GM23338 (cell line): ENCODE measurements around the gene C3orf49. TPM values are rescaled to one million over a fixed set of nuclear protein-coding genes. Genes with fewer than 3 reads are reported as not detected.

Experiments
- ATAC-seq: fragments of 200-7000 bp; cut with Tn5 transposase; 3 replicates; pipeline ENCODE4 v1.9.1; 2020
- DNase-seq: peaks from one replicate; pipeline ENCODE4 v3.0.0-alpha.2; 2015; ENCODE audit warnings: low spot score
- H2AFZ ChIP-seq: fragments of 200-600 bp; sonication (generic); 2 replicates; pipeline ENCODE4 v1.8.0; 2016; ENCODE audit warnings: antibody characterized with exemption, mild to moderate bottlenecking, moderate library complexity
- H3F3A ChIP-seq: fragments of 200-600 bp; sonication (generic); replicated peaks from 2 replicates; pipeline ENCODE4 v1.8.0; 2017; ENCODE audit warnings: antibody characterized with exemption, mixed run types, low read depth
- H3K27ac ChIP-seq: fragments of 200-600 bp; sonication (generic); 2 replicates; pipeline ENCODE4 v1.6.1; 2016; ENCODE audit warnings: low read depth
- H3K27me3 ChIP-seq: fragments of 200-600 bp; sonication (generic); 2 replicates; pipeline ENCODE4 v1.8.0; 2016; ENCODE audit warnings: mild to moderate bottlenecking, mixed run types, moderate library complexity; ENCODE audit not compliant: insufficient read depth
- H3K36me3 ChIP-seq: fragments of 200-600 bp; sonication (generic); 2 replicates; pipeline ENCODE4 v1.8.0; 2016; ENCODE audit warnings: mild to moderate bottlenecking; ENCODE audit not compliant: insufficient read depth
- H3K4me1 ChIP-seq: fragments of 200-600 bp; sonication (generic); 2 replicates; pipeline ENCODE4 v1.8.0; 2016; ENCODE audit warnings: mild to moderate bottlenecking, moderate library complexity; ENCODE audit not compliant: insufficient read depth
- H3K4me2 ChIP-seq: fragments of 200-600 bp; sonication (generic); 2 replicates; pipeline ENCODE4 v1.7.1; 2017; ENCODE audit warnings: mixed run types
- H3K4me3 ChIP-seq: fragments of 200-600 bp; sonication (generic); 2 replicates; pipeline ENCODE4 v1.6.1; 2016; ENCODE audit warnings: mixed run types
- H3K79me2 ChIP-seq: fragments of 200-600 bp; sonication (generic); replicated peaks from 2 replicates; pipeline ENCODE4 v1.8.0; 2017; ENCODE audit warnings: mild to moderate bottlenecking; ENCODE audit not compliant: insufficient read depth
- H3K9me2 ChIP-seq: fragments of 200-600 bp; sonication (generic); 2 replicates; pipeline ENCODE4 v1.8.0; 2017; ENCODE audit not compliant: insufficient read depth
- H4K20me1 ChIP-seq: fragments of 200-600 bp; sonication (generic); replicated peaks from 2 replicates; pipeline ENCODE4 v1.8.0; 2017; ENCODE audit warnings: mild to moderate bottlenecking; ENCODE audit not compliant: insufficient read depth
- H3K27ac Mint-ChIP-seq: 2 replicates; pipeline ENCODE4 v1.8.0; 2020; ENCODE audit warnings: inconsistent platforms, mild to moderate bottlenecking, moderate library complexity, mixed read lengths
- H3K27me3 Mint-ChIP-seq: 3 replicates; pipeline ENCODE4 v1.8.0; 2022; ENCODE audit warnings: low read depth, mild to moderate bottlenecking, moderate library complexity, mixed read lengths, inconsistent platforms; ENCODE audit not compliant: insufficient read depth, poor library complexity
- H3K36me3 Mint-ChIP-seq: 3 replicates; pipeline ENCODE4 v1.8.0; 2021; ENCODE audit warnings: low read depth, mild to moderate bottlenecking, inconsistent platforms, moderate library complexity, mixed read lengths
- H3K4me1 Mint-ChIP-seq: 3 replicates; pipeline ENCODE4 v1.8.0; 2020; ENCODE audit warnings: mild to moderate bottlenecking, inconsistent platforms, mixed read lengths
- H3K4me3 Mint-ChIP-seq: 3 replicates; pipeline ENCODE4 v1.8.0; 2021; ENCODE audit warnings: moderate library complexity, mild to moderate bottlenecking, inconsistent platforms, mixed read lengths
- H3K9me3 Mint-ChIP-seq: 3 replicates; pipeline ENCODE4 v1.8.0; 2020; ENCODE audit warnings: moderate library complexity, mild to moderate bottlenecking, inconsistent platforms, mixed read lengths
- EZH2 ChIP-seq: fragments of 200-600 bp; sonication (generic); IDR thresholded peaks from one replicate; pipeline ENCODE4 v1.8.0; 2017; ENCODE audit warnings: antibody characterized with exemption, mild to moderate bottlenecking, low read depth; ENCODE audit not compliant: unreplicated experiment
- JUNB ChIP-seq: IDR thresholded peaks from one replicate; pipeline ENCODE4 v1.6.1; 2016; ENCODE audit warnings: antibody characterized with exemption; ENCODE audit not compliant: unreplicated experiment
- POLR2AphosphoS5 ChIP-seq: IDR thresholded peaks from 2 replicates; pipeline ENCODE4 v1.6.1; 2016; ENCODE audit warnings: antibody characterized with exemption, low read depth
- STAT1 ChIP-seq: IDR thresholded peaks from one replicate; pipeline ENCODE4 v1.6.1; 2016; ENCODE audit warnings: antibody characterized with exemption; ENCODE audit not compliant: unreplicated experiment
- ZNF114 ChIP-seq: fragments of 250-450 bp; sonication (Bioruptor Pico); IDR thresholded peaks from 2 replicates; pipeline ENCODE4 v1.5.0; 2020; ENCODE audit warnings: mild to moderate bottlenecking, moderate library complexity
- ZNF331 ChIP-seq: fragments of 250-450 bp; sonication (Bioruptor Pico); IDR thresholded peaks from 2 replicates; pipeline ENCODE4 v1.5.0; 2020; ENCODE audit warnings: low read depth, mild to moderate bottlenecking, moderate library complexity
- polyA plus RNA-seq: library from polyadenylated mRNA; unstranded; fragments of >200 nt; fragmentation: Nextera tagmentation; extraction: Ambion mirVana; gene quantifications from 2 replicates; pipeline ENCODE4 v1.2.1, GENCODE V29; 2016
- total RNA-seq: library from RNA; depleted of rRNA; stranded (reverse); fragments of >200 nt; shearing (Covaris generic); gene quantifications from 2 replicates; pipeline ENCODE4 v1.2.3, GENCODE V29; 2014
- TF ChIP-seq, protein P1 (sequence below): fragments of 250-450 bp; sonication (Bioruptor Pico); IDR thresholded peaks from 2 replicates; pipeline ENCODE4 v1.5.0; 2020; ENCODE audit warnings: mild to moderate bottlenecking, moderate library complexity
- TF ChIP-seq, protein P2 (sequence below): IDR thresholded peaks from 2 replicates; pipeline ENCODE4 v1.6.1; 2016; ENCODE audit warnings: antibody characterized with exemption

The C3orf49 gene
- total and polyA plus RNA-seq, 2 experiments from 2014 or later = 0.23 TPM; not detected in 1

DNA sequence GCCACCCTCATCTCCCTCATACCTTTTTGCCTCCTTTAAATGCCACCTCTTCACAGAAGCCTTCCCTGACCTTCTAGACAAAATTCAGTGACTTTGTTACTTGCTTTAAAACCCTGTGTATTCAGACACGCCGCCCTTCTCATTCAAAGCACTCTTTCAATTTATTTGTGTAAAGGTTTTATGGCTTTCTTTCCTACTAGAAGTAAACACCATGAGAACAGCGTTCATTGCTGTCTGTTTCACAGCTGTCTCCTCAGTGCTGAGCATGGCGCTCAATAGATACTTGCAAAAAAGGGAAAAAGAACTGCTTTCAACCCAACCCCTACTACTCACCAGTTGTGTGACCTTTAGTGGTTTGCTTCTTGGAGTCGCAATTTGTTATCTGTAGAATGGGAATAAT lies 61.6 kb downstream of the C3orf49 start (continued):
- TF ChIP-seq, protein P1, sequence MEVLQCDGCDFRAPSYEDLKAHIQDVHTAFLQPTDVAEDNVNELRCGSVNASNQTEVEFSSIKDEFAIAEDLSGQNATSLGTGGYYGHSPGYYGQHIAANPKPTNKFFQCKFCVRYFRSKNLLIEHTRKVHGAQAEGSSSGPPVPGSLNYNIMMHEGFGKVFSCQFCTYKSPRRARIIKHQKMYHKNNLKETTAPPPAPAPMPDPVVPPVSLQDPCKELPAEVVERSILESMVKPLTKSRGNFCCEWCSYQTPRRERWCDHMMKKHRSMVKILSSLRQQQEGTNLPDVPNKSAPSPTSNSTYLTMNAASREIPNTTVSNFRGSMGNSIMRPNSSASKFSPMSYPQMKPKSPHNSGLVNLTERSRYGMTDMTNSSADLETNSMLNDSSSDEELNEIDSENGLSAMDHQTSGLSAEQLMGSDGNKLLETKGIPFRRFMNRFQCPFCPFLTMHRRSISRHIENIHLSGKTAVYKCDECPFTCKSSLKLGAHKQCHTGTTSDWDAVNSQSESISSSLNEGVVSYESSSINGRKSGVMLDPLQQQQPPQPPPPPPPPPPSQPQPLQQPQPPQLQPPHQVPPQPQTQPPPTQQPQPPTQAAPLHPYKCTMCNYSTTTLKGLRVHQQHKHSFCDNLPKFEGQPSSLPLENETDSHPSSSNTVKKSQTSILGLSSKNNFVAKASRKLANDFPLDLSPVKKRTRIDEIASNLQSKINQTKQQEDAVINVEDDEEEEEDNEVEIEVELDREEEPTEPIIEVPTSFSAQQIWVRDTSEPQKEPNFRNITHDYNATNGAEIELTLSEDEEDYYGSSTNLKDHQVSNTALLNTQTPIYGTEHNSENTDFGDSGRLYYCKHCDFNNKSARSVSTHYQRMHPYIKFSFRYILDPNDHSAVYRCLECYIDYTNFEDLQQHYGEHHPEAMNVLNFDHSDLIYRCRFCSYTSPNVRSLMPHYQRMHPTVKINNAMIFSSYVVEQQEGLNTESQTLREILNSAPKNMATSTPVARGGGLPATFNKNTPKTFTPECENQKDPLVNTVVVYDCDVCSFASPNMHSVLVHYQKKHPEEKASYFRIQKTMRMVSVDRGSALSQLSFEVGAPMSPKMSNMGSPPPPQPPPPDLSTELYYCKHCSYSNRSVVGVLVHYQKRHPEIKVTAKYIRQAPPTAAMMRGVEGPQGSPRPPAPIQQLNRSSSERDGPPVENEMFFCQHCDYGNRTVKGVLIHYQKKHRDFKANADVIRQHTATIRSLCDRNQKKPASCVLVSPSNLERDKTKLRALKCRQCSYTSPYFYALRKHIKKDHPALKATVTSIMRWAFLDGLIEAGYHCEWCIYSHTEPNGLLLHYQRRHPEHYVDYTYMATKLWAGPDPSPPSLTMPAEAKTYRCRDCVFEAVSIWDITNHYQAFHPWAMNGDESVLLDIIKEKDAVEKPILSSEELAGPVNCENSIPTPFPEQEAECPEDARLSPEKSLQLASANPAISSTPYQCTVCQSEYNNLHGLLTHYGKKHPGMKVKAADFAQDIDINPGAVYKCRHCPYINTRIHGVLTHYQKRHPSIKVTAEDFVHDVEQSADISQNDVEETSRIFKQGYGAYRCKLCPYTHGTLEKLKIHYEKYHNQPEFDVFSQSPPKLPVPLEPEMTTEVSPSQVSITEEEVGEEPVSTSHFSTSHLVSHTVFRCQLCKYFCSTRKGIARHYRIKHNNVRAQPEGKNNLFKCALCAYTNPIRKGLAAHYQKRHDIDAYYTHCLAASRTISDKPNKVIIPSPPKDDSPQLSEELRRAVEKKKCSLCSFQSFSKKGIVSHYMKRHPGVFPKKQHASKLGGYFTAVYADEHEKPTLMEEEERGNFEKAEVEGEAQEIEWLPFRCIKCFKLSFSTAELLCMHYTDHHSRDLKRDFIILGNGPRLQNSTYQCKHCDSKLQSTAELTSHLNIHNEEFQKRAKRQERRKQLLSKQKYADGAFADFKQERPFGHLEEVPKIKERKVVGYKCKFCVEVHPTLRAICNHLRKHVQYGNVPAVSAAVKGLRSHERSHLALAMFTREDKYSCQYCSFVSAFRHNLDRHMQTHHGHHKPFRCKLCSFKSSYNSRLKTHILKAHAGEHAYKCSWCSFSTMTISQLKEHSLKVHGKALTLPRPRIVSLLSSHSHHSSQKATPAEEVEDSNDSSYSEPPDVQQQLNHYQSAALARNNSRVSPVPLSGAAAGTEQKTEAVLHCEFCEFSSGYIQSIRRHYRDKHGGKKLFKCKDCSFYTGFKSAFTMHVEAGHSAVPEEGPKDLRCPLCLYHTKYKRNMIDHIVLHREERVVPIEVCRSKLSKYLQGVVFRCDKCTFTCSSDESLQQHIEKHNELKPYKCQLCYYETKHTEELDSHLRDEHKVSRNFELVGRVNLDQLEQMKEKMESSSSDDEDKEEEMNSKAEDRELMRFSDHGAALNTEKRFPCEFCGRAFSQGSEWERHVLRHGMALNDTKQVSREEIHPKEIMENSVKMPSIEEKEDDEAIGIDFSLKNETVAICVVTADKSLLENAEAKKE (CRISPR knock-in tag) = no peak
- TF ChIP-seq, protein P2, sequence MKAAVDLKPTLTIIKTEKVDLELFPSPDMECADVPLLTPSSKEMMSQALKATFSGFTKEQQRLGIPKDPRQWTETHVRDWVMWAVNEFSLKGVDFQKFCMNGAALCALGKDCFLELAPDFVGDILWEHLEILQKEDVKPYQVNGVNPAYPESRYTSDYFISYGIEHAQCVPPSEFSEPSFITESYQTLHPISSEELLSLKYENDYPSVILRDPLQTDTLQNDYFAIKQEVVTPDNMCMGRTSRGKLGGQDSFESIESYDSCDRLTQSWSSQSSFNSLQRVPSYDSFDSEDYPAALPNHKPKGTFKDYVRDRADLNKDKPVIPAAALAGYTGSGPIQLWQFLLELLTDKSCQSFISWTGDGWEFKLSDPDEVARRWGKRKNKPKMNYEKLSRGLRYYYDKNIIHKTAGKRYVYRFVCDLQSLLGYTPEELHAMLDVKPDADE = no peak

DNA sequence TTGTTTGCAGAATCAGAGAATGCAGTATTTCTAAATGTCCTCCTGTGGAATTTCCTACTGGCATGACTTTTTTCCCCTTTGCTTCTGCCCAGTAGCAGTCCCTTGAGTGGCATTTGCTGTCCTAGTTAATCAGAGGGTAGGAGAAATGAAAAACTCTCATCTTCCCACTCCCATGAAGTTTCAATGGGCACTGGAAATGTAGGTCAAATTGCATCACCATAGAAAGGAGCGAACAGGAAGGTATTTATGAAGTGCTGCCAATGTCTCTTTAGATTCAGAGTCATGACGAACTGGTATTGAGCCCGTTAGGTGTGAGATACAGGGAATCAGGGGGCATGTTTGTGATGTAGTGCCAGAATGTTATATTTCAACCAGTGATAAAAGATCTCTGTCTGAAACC lies 67.8 kb downstream of the C3orf49 start:
- Histone ChIP-seq H3K36me3 (no peaks in the 10 kb centered on the region), H3K4me1 (peaks cover 8% of the 10 kb centered on the region), H3K79me2 (peaks cover 60% of the 10 kb centered on the region), H3K9me2 (no peaks in the 10 kb centered on the region), H3K4me3 (no peak overlapping the region), H4K20me1 (peaks cover 4% of the 10 kb centered on the region; the same call in 1 of the 2 replicates), H3K4me2 (no peak overlapping the region), H3K27me3 (no peaks in the 10 kb centered on the region), H3F3A (no peaks in the 10 kb centered on the region), H2AFZ (no peak overlapping the region), H3K27ac (no peak overlapping the region)
- DNase-seq (no peak), ATAC-seq (no peak; the same call in 2 of the 3 replicates)
- Mint-ChIP-seq H3K27ac (peak overlapping the region; percentile 48), H3K4me3 (no peak overlapping the region), H3K9me3 (no peaks in the 10 kb centered on the region), H3K27me3 (no peaks in the 10 kb centered on the region), H3K36me3 (no peaks in the 10 kb centered on the region), H3K4me1 (peaks cover 15% of the 10 kb centered on the region; the same call in 2 of the 3 replicates)
- no peak for TF ChIP-seq POLR2AphosphoS5
- TF ChIP-seq ZNF114 (CRISPR knock-in tag) = no peak
- no peak for TF ChIP-seq STAT1
- TF ChIP-seq, protein P1 (CRISPR knock-in tag) = no peak
- TF ChIP-seq ZNF331 (CRISPR knock-in tag) = no peak
- TF ChIP-seq JUNB = no peak
- no peak for TF ChIP-seq EZH2
